NCI-H774 (cell line): Measurements from ENCODE around the gene LRIT2.
A peak's percentile ranks its signal among the peaks of the same experiment; 100 is the strongest.

Experiments used
- DNase-seq: peaks from one replicate; lab custom pipeline; 2025; lab: John Stamatoyannopoulos, UW

The LRIT2 gene, protein sequence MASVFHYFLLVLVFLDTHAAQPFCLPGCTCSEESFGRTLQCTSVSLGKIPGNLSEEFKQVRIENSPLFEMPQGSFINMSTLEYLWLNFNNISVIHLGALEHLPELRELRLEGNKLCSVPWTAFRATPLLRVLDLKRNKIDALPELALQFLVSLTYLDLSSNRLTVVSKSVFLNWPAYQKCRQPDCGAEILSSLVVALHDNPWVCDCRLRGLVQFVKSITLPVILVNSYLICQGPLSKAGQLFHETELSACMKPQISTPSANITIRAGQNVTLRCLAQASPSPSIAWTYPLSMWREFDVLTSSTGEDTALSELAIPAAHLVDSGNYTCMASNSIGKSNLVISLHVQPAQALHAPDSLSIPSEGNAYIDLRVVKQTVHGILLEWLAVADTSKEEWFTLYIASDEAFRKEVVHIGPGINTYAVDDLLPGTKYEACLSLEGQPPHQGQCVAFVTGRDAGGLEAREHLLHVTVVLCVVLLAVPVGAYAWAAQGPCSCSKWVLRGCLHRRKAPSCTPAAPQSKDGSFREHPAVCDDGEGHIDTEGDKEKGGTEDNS

DNA sequence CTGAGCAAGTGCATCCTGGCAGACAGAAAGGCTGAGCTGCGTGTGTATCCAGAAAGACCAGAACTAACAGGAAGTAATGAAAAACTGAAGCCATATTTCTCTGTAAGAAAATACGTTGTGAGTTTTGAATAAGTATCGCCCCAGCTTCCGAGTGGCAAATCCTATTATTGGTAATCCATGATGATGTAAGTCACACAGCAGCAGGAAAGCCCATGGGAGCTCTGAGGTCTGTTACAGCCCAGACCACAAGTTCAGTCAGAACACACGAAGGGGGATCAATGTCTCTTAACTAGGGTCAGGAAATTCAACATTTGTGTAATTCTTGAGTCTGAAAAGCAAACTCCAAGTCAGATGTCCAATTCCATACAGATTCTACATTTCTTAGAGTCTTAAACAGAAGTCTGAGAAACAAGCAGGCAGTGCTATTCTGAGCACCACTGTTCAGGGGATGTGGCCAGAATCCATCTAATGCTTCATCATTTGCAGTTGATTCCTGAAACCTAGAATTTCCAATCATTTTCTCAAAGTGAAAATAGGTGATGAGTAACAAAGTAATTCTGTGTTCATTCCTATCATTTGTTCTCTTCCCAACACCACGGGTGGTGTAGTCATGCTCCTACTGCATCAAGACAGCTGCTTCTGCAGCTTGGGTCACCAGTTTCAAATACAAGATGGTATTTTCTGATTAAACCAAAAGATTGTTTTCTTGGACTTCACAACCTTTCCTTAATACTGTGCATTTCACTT lies at the start of gene LRIT2:
Gene LRIT2 (minus strand): TSS at position 118 of the 747 bp plus-strand sequence. CDS start 24 bp downstream, at position 94.
- DNase-seq, result no peak

DNA sequence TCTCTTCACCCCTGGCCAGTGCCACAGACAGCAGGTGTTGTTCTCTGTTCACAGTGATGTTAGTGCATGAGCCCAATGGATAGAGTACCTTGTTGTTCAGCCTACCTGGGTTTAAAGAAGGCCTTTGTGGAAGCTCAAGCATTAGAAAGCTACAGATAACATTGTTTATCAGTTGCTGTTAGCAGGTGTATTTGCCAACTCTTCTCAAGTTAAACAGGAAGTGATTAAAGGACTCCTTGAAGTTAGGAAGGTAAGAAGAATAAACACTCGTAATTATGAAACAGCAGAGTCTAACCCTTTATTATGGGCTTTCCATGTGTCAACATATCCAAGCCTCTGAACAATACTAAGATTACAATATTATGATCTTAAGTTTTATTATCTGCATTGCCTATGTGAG lies 45.4 kb upstream of the LRIT2 start:
- DNase-seq, result peak; percentile 53

DNA sequence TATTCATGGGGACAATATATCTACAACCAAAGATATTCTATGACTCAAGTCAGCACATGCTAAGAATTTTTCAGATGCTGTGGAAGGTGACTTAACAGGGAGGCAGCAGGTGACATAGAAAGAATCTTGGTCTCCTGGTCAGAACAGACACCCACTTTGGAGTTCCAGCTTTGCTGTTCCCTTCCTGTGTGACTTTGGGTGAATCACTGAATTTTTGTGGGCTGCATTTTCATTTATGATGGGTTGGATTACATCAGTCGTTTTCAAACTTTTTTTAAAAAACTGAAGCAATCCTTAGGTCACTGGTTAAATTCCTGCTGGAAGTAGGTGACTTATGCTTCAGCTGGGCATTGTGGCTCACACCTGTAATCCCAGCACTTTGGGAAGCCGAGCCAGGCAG lies 44.4 kb upstream of the LRIT2 start:
- no peak for DNase-seq

DNA sequence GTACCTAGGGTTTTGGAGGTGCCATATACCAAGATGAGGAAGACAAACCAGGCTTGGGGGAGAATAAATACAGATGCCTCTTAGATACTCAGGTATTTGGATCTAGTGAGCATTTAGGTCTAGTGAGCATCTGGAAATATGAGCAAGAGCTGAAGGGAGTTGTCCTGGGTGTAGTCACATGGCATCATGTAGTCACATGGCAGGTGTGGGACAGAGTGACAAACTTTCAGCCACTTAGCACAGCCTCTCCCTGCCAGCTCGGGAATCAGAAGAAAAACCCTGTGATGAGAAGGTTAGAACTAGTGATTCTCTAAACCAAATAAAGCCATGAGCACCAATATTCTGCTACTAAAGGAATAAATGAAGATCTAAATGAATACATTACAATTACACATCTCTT lies 43.8 kb upstream of the LRIT2 start:
- DNase-seq, result no peak

DNA sequence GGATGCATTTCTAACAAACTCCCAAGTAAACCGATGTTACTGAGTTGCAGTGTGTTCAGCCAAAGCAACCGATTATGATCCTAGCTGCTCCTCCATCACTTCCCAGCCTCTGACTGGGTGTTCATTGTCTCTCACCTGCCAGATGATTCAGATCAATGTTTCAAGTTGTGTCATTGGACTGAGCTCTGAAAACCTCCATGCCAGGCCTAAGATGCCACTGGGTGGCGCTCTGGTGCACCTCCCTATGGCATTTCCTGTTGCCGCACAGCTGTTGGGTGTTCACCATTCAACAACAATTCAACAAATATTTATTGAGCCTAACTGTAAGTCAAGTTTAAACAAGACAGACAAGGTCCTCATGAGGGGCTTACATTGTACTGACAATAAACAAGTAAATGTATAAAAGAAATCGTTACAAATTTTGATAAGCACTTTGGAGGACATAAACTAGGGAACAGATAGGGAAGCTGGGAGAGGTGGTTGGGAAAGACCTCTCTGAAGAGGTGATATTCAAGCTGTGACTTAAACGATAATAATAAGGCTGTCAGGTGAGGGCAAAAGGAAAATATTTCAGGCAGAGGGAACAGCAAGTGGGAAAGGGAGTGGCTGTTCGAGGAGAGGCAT lies 42.3 kb upstream of the LRIT2 start:
- DNase-seq, result peak; percentile 49

DNA sequence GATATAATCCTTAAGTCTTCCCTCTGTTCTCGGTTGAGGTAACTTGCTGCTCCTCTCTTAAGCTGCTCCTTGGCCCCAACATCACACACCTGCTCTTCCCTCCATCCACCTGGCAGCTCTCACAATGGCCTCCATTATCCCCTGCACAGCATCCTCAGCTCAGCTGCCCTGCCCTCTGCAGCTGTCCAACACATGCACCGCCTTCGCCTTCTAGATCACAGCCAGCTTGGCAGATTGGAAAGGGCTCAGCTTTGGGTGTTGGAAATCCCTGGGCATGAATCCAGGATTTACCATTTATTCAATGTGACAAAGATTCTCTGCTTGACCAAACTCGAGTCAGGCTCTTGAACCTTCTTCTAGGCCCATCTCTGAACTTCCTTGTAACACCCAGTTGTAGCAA lies 40.1 kb upstream of the LRIT2 start:
- no peak for DNase-seq

DNA sequence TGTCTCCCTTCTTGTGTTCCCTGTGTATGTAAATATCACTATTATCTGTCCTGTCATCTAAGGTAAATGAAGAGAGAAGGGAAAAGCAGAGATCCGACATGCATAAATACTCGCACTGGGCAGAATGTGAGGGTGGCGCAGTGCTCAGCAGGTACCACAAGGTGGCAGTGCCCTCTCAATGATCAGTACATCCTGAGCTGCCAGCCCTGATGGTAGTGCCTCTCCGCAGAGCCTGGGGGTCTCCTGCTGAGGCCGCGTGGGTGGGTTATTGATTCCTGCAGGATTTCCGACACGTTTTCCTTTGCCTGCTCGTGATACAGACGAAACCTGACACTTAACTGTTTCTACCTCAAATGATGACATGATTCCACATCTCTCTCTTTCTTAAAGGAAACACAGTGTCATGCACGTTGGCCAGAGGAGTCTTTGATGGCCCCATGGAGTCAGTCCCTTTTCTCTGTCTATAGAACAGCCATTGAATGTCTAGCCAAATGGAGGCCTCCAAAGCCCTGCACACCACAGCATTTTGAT lies 39.3 kb upstream of the LRIT2 start:
- DNase-seq, result peak; percentile 39

DNA sequence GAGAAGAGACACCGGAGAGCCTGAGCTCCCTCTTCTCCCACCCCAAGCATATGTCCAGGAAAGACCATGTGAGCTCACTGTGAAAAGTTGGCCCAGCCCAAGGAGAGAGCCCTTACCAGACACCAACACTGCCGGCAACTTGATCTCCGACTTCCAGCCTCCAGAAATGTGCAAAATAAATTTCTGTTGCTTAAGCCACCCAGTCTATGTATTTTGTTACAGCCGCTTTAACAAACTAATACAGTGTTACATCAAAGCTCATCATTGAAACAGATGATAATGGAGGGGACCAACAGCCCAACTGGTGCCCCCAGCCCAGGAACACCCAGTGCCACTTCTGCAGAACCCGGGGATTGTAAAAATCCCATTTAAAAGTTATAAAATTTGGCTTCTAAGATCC lies 38.4 kb upstream of the LRIT2 start:
- DNase-seq, result no peak

DNA sequence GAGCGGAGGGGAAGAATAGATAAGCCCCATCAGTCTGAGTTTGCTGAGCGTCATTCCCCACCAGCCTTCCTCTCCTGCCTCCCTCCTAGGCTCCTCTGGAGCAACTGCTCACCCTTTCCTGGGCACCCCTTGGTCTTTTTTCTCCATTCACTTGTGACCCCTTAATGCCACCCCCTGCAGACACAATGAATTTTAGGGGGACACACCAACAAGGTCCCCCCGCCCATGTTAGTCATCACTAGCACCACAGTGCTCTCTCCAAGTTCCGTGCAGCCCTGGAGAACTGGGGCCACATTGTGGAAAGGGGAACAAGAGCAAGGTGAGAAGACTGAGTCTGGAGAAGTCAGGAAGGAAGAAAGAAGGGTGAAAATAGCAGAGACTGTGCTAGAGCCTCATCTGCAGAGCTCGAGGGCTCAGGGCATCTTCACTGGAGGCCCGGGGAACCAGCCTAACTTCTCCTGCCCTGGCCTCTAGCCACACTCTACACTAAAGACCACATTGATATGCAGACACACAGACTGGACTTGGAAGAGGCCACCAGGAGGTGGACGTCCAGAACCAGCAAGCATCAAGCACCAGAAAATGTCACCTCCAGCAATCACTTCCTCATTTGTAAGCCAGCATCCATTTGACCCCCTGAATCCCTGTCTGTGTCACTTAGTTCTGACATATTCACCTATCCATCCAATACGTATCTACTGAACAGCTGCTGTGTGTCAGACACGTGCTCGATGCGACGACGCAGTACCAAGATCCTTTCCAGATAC lies 37.0 kb upstream of the LRIT2 start:
- no peak for DNase-seq

DNA sequence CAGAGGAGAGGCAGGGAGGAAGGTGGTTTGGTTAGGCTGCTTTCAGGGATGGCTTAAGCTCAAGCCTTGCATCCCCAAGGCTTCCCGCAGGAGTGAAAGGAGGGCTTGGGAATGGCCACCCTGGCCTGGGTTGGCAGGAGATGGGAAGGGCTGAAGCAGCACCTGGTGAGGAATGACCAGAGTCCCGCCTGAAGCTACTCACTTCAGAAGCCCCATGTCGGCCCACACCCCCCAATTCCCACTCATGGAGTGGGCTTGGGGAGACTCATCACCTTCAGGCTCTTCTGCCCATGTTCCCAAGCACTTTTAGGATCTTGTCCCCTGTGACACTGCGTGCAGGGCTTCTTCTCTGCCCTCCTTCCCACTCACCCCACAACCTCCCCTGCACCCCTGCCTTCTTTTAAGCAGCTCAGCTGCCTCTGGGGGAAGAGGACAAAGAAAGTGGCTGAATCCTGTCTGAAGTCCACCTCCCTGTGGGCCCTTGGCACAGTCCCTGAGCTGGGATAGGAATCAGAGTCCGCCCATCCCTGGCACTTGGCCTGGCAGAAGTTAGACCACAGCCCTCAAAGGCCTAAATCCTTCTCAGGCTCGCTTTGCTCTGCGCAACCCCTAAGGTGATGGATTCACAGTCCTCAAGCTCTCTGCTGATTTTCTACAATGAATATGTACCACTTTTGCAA lies 36.0 kb upstream of the LRIT2 start:
- no peak for DNase-seq

DNA sequence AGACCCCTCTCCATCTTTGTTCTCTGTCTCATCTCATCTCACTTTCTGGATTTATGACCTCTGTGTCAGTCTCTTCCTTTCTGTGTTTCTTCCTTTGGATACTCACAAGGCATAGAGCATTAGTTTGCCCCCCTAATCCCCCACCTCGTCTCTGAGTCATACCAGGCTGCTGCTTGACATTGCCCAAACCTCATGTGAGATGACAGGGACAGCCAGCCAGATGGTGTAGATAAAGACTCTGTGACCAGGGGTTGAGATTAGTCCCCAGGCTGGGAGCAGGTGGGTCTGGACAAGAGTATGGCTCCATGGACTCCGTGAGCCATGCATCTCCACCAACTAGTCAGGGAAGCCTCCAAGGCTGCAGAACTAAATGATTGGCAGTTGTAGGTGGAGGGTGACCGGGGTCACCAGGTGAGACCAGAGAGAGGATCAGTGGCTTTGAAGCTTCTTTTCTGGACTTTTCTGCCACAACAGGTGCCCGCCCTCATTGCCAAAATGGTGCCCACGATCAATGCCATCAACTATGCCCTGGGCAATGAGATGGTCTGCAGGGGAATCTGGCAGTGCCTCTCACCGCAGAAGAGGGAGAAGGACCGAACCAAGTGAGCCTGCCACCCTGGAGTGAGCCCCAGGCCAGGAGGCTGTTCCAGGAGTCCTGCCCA lies 32.8 kb upstream of the LRIT2 start:
- no peak for DNase-seq

DNA sequence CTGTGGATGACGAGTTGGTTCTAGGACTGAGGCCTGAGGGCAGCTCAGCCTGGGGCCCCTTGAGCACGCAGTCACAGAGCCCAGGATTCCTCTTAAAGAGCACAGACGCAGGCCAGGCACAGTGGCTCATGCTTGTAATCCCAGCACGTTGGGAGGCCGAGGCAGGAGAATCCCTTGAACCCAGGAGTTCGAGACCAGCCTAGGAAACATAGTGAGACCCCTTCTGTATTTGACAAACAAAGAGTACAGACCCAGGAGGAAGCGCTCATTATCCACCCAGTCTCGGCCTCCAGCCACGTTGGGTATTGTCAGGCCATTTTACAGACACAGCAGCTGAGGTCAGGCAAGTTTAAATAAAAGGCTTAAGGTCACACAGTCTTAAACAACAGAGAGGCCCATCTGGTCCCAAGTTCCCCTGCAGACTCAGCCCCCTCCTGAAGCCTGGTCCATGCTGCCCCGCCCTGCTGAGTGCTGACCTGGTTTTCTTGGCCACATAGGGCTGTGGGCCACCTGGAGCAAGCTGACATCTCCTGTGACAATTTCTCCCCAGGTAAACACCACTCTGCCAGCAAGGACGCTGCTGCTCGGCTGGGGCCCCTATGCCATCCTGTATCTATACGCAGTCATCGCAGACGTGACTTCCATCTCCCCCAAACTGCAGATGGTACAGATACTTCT lies 32.1 kb upstream of the LRIT2 start:
- DNase-seq, result no peak

DNA sequence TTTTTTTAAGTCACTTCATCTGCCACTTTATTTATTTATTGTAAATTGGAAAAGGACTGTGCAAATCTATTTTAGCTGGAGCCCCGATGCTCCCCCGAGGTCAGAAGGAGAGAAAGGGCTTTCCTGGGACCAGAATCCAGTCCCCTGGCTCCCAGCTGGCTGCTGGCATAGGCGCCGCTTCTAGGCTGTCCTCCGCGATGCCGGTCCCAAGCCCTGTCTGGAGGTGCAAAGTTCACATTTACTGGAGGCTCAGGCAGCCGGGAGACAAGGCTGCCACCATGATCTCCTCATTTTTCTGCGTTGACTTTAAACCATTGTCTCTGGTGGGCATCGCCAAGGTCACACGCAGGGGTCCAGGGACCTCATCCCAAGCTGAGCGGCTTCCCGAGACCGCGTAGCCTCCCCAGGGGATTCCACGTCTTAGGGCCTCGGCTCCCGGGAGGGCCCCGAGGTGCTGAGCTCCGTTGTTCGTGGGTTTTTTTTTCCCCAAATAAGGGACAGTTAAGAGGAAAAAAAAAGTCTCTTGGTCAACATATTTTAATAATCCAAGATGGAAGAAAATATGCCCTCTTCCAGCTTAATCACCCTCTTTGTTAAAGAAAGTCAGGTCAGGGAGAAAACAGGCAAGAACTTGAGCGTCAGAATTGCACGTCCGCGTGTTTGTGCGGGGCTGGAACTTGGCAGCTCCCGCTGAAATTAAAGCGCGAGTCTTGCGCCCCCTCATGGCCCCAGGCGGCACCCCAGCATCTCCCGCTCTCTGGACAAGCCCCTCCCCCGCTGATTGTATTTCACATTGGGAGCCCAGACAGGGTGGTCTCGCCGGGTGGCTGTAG lies 31.4 kb upstream of the LRIT2 start:
- no peak for DNase-seq

DNA sequence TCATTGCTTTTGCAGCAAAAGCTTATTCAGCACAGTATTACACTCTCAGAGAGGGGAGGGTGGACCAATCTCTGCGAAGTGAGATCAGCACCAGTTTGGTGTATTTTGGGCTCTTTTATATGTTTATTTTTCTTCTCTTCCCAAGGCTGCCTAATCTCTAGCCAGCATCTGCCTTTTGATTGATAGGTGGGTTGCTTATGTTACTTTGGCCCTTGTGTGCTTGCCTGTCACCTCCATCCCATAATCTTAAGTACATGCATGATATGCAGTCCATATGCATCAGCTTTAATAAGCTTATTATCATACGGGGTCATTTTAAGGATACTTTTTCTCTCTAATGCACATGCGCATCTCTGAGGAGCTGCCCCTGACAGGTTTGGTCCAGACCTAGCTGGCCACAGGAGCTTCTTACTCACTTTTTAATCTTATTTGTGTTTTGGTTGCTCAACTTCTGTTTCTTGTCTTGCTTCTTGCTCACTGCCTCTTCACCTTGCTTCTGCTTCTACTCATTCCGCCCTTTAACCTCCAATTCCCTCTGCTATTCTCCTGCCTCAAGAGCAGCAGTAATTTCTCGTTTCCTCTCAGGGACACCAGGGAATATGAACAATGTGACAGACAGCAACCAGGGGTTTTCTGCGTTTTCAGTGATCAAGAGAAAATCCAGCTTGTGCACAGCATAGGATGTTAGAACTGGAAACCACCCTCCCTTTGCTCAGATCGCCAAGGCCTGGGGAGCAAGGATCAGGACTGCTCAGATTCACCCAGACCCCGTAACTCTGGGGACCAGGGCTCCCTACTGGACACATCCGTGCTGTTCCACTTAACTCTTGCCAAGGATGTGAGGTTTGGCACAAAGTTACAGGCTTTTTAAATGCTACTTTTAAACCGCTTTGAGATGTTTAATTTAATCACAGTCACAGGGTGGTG lies 29.5 kb upstream of the LRIT2 start:
- no peak for DNase-seq

DNA sequence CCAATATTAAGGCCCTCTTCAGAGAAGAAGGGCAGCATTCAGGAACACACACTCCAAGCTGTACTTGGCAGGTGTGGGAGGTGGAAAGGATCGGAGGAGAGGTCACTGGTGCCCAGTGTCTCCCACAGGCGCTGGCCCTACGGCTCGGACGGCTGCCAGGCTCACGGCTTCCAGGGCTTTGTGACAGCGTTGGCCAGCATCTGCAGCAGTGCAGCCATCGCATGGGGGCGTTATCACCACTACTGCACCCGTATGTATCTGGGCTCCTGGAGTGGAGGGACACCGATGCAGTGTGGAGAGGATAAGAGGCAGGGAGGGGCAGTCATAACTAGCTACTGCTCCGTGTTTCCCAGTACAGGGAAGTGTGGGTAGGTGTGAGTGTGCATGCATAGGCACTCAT lies 23.4 kb upstream of the LRIT2 start:
- no peak for DNase-seq

DNA sequence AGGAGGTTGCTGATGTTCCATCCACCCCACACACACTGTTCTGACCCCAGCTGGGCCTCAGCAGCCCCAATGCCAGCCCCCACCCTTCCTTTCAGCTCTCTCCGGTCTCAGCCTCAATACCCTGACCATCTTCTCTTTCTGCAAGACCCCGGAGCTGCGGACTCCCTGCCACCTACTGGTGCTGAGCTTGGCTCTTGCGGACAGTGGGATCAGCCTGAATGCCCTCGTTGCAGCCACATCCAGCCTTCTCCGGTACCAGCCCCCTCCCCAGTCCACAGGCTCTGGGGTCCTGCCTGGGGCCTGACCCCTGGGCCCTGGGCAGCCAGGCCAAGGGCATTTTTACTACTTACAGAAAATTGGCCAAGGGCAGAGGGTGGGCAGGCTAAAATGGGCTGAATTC lies 22.2 kb upstream of the LRIT2 start:
- DNase-seq, result no peak

DNA sequence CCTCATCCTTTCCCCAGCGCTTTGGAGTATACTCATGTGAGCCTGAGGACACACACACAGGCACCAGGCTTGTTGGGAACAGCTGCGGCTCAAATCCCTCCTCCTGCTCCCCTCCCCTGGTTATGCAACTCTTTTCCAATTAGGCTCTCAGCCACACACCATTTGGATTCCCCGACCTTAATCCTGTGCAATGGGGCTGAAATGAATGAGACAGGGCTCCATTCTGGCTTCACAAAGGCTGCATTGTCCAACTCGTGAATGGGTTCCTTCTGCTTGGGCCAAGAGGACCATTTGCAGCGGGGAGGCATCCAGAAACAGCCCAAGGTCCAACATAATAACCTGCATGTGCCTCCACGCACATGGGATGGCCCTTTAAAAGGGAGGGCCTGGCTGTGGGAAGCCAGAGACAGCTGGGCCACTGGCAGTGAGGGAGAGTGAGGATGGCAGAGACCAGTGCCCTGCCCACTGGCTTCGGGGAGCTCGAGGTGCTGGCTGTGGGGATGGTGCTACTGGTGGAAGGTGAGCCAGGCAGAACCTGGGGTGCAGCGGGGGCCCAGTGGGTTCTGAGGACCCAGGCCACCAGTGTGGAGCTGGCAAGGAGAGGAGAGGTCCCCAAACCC lies 19.4 kb upstream of the LRIT2 start, which contains the start of gene RGR:
Gene RGR (plus strand): TSS at position 403 of the 620 bp plus-strand sequence. CDS start 38 bp downstream, at position 441.
- DNase-seq, result no peak
